Glomerular endothelial cell (primary cell): ENCODE results near the gene DISP2. TPM values are rescaled to one million over a fixed set of nuclear protein-coding genes. Genes with fewer than 3 reads are reported as not detected.

ENCODE experiments used
- DNase-seq: peaks from one replicate; pipeline ENCODE4 v3.0.0-alpha.2; 2011; ENCODE audit warnings: low read depth, low spot score; ENCODE audit errors: extremely low read depth
- total RNA-seq: library from RNA; depleted of rRNA; stranded (reverse); fragments of >200 nt; gene quantifications from 2 replicates; pipeline ENCODE4 v1.2.3, GENCODE V29; 2015

DISP2 gene
- total RNA-seq, 1 donor from 2014 or later: 3.9 TPM

DNA sequence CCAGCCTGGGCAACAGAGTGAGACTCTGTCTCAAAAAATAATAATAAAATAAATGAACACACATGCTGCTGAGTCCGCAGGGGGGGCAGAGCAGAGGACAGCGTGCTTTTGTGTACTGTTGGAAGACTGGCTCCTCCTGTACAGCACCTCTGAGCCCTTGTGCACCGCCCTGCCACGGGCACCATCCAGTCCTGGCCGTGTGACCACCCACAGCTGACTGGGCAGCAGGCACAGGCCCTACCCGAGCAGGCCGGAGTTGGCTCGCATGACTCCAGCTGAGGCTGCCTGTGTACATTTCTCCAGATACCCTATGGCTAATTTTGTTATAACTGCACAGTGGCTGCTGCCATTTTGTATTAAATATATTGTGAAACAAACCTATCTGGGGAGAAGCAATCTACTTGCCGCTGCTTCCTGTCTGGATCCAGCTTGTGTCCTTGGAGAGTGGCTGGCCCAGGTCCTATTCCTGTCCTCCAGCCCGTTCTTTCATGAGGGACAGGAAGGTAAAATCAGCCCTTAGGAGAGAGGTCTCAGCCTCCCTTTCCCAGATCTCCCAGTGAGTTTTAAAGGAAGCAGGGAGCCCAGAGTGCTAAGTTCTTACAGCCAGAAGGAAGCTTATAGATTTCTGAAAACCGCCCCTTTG, 62.2 kb downstream of the DISP2 start:
- no peak for DNase-seq

GRCh38 chr15:40420793-40421192, 62.8 kb downstream of the DISP2 start:
- DNase-seq: no peak

DNA sequence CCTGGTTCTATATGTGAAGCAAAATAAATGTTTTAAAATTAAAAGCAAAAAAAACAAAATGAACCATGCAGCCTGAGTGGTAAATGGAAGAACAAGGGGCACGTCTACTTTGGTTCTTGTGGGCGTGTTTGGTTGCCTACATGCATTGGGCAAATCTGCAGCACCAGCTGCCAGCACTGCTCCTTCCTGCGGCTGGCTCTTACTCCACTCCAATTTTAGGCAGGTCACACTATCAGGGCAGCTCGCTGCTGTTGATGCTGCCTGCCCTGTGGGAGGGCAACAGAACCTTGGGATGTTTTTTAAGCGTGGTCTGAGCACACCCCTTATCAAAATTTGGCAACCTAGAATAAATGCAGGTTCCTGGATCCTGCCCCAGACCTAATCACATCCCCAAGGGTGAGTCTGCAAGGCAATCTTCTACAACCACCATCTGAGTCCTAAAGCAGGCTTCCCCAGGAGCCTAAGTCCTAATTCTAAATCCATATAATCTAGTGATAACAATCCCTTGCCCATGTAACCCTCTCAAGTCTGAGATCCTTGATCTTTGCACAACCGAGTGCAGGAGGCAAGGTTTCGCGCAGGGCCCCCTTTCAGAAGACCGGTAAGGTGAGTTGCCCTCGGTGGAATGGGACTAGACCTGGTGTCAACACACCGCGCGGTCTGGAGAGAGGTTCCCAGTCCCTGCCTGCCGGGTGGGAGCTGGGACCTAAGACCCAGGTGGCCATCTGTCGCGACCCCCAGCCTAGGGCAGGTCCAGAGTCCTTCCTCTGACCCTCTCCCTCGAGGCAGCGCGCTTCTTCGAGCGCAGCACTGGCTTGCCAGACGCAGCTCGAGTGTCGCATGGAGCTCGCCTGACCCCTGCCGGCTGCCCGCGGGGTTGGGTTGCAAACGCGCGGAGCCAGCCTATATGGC, 63.5 kb downstream of the DISP2 start:
- DNase-seq: no peak

- no peak for DNase-seq
Measured at GRCh38 chr15:40424483-40425115, 66.6 kb downstream of the DISP2 start.

DNA sequence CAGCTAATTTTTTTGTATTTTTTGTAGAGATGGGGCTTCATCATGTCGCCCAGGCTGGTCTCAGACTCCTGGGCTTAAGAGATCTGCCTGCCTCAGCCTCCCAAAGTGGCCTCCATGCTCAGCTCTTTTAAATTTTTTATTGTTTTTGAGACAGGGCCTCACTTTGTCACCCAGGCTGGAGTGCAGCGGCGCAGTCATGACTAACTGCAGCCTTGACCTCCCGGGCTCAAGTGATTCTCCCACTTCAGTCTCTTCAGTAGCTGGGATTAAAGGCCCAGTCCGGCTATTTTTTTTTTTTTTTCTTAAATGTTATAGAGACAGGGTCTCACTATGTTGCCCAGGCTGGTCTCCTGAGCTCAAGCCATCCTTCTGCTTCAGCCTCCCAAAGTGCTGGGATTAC, 67.7 kb downstream of the DISP2 start:
- DNase-seq: no peak

DNA sequence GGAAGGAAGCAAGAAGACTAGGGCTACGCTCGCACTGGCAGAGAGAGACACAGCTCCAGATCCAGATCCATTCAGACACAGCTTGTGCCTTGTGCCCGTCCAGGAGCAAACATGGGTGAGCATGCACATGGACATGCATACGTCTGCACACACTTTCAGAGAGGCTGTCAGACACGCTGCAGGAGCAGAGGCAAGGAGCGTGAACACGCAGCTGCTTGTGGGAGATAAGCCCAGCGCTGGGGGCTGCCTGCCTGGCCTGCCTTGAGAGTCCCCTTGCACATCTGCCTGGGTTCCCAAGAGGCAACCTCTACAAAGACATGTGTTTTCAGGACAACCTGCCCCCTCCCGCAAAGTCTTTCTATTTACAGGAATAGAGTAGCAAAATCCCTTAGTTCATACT, 69.2 kb downstream of the DISP2 start:
- no peak for DNase-seq

GRCh38 chr15:40428185-40428584, 70.2 kb downstream of the DISP2 start:
- no peak for DNase-seq

Other genes with a start within 250 kb of the DISP2 start
- 13.0 and 48.1 TPM in 2 replicates for gene BMF, start 249.3 kb upstream of the DISP2 start, total RNA-seq
- gene BUB1B, start 197.2 kb upstream of the DISP2 start, total RNA-seq: 14.0 and 15.2 TPM in 2 replicates
- gene PAK6, start 119.2 kb upstream of the DISP2 start, total RNA-seq: not detected in 2 replicates
- 0.18 TPM in 1 of 2 replicates, not detected in the other for gene ANKRD63, start 75.2 kb upstream of the DISP2 start, total RNA-seq
- gene PLCB2, start 50.3 kb upstream of the DISP2 start, total RNA-seq: 3.0 and 5.1 TPM in 2 replicates
- gene INAFM2, start 34.5 kb upstream of the DISP2 start, total RNA-seq: 13.5 and 20.7 TPM in 2 replicates
- gene CCDC9B, start 17.3 kb upstream of the DISP2 start, total RNA-seq: 11.8 and 20.0 TPM in 2 replicates
- not detected in 2 replicates for gene PHGR1, start 7.2 kb upstream of the DISP2 start, total RNA-seq
- 16.5 and 20.2 TPM in 2 replicates for gene KNSTRN, start 24.5 kb downstream of the DISP2 start, total RNA-seq
- 50.6 and 54.8 TPM in 2 replicates for gene IVD, start 47.6 kb downstream of the DISP2 start, total RNA-seq
- 19.8 and 23.0 TPM in 2 replicates for gene BAHD1, start 82.7 kb downstream of the DISP2 start, total RNA-seq
- 35.5 and 51.1 TPM in 2 replicates for gene CHST14, start 112.8 kb downstream of the DISP2 start, total RNA-seq
- gene CCDC32, start 206.8 kb downstream of the DISP2 start, total RNA-seq: 26.9 and 44.0 TPM in 2 replicates
- gene RPUSD2, start 211.1 kb downstream of the DISP2 start, total RNA-seq: 9.7 and 10.6 TPM in 2 replicates
- 4.2 and 10.8 TPM in 2 replicates for gene KNL1, start 236.0 kb downstream of the DISP2 start, total RNA-seq